Glutamatergic neuron (in vitro differentiated cells): ENCODE data around the gene INAFM2. TPM values are rescaled to one million over a fixed set of nuclear protein-coding genes. Genes with fewer than 3 reads are reported as not detected.
A peak's percentile ranks its signal among the peaks of the same experiment; 100 is the strongest.

Experiments
- DNase-seq: peaks from one replicate; pipeline ENCODE4 v3.0.0; 2022
- H3K27ac Mint-ChIP-seq: one replicate; pipeline ENCODE4 v1.8.0; 2020; ENCODE audit warnings: mild to moderate bottlenecking, mixed read lengths, inconsistent platforms; ENCODE audit not compliant: unreplicated experiment
- H3K27me3 Mint-ChIP-seq: one replicate; pipeline ENCODE4 v1.8.0; 2020; ENCODE audit warnings: mild to moderate bottlenecking, moderate library complexity, mixed read lengths, inconsistent platforms; ENCODE audit not compliant: unreplicated experiment
- H3K36me3 Mint-ChIP-seq: one replicate; pipeline ENCODE4 v1.8.0; 2020; ENCODE audit warnings: mild to moderate bottlenecking, mixed read lengths, inconsistent platforms; ENCODE audit not compliant: unreplicated experiment
- H3K4me1 Mint-ChIP-seq: one replicate; pipeline ENCODE4 v1.8.0; 2020; ENCODE audit warnings: mild to moderate bottlenecking, low read depth, mixed read lengths, inconsistent platforms; ENCODE audit not compliant: unreplicated experiment
- H3K4me3 Mint-ChIP-seq: one replicate; pipeline ENCODE4 v1.8.0; 2020; ENCODE audit warnings: mild to moderate bottlenecking, mixed read lengths, inconsistent platforms; ENCODE audit not compliant: unreplicated experiment
- H3K9me3 Mint-ChIP-seq: one replicate; pipeline ENCODE4 v1.8.0; 2020; ENCODE audit warnings: mild to moderate bottlenecking, moderate library complexity, mixed read lengths, inconsistent platforms; ENCODE audit not compliant: unreplicated experiment
- CTCF ChIP-seq: fragments of 200-600 bp; sonication (generic); IDR thresholded peaks from one replicate; pipeline ENCODE4 v1.5.0; 2021; ENCODE audit not compliant: partially characterized antibody, unreplicated experiment
- total RNA-seq: library from RNA; stranded (reverse); fragmentation: NEBNext Ultra II Directional; extraction: Animal tissue kit (Norgen Biotek cat#: 25700); gene quantifications from one replicate; pipeline ENCODE4 v1.2.1, GENCODE V29; 2021; ENCODE audit not compliant: unreplicated experiment

The INAFM2 gene
- total RNA-seq, 1 donor from 2014 or later: 15.9 TPM

DNA sequence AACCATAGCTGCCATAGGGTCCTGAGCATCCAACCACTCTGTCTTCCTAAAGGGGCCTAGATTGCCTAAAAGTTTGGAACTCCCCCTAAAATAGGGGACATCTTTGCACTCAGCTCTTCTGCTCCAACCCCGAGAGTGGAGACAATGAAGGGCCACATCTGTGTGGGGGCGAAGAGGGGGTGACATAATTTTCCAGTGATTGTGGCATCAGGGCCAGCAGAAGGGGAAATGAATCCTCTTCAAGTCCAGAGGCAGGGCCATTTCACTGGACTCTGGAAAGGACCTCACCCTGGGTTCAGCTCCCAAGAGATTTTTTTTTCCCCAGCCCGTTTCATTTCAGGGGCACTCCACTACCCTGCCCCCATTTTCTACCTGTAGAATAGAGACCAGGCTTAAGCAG lies 36.0 kb upstream of the INAFM2 start:
- H3K4me3 Mint-ChIP-seq: no peak overlapping the region
- peaks cover 2% of the 10 kb centered on the region for H3K4me1 Mint-ChIP-seq
- H3K9me3 Mint-ChIP-seq: peaks cover 3% of the 10 kb centered on the region
- H3K27ac Mint-ChIP-seq: no peak overlapping the region
- no peak for DNase-seq
- no peak for TF ChIP-seq CTCF
- peaks cover 14% of the 10 kb centered on the region for H3K27me3 Mint-ChIP-seq
- no peaks in the 10 kb centered on the region for H3K36me3 Mint-ChIP-seq

DNA sequence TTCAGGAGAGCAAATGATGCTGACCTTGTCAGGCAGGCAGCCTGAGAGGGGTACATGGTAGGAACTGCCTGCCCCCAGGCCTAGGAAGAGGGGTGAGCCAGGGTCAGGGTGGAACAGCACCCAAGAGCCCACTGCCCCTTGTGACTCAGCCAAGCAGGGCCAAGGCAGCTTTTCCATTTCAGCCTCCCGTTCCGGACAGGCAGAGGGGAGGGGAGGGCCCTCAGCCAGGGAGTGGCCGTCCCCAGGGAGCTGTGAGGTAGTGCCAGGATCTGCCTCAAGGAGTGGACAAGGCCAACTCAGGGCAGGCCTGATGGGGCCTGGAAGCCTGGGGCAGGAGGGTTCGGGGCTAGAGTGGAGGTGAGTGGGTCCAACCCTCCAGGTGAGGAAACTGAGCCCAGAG lies 35.5 kb upstream of the INAFM2 start:
- H3K27me3 Mint-ChIP-seq: peaks cover 16% of the 10 kb centered on the region
- H3K27ac Mint-ChIP-seq: no peak overlapping the region
- H3K4me3 Mint-ChIP-seq: no peak overlapping the region
- no peak for TF ChIP-seq CTCF
- peaks cover 2% of the 10 kb centered on the region for H3K4me1 Mint-ChIP-seq
- H3K36me3 Mint-ChIP-seq: no peaks in the 10 kb centered on the region
- DNase-seq: peak; percentile 72
- H3K9me3 Mint-ChIP-seq: peaks cover 5% of the 10 kb centered on the region

GRCh38 chr15:40289140-40289775 lies 34.2 kb upstream of the INAFM2 start:
- H3K27me3 Mint-ChIP-seq: peaks cover 16% of the 10 kb centered on the region
- no peak for DNase-seq
- H3K4me1 Mint-ChIP-seq: peaks cover 3% of the 10 kb centered on the region
- no peak for TF ChIP-seq CTCF
- no peaks in the 10 kb centered on the region for H3K36me3 Mint-ChIP-seq
- no peak overlapping the region for H3K4me3 Mint-ChIP-seq
- peaks cover 6% of the 10 kb centered on the region for H3K9me3 Mint-ChIP-seq
- H3K27ac Mint-ChIP-seq: no peak overlapping the region

DNA sequence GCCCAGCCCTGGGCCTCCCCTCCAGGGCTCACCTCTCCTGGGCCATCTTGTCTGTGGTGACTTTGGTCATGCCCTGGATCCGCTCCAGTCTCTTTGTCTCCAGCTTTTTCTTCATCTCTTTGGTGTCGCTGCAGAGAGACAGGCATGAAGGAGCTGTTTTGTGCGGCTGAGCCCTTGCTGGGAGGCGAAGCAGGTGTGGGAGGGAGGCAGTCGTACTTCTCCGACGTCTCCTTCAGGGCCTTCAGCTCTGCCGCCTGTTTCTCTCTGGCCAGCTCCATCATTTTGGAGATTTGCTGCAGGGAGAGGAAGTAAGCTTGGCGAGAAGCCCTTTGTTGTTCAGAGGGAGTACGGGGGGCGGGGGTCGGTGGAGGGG lies 33.0 kb upstream of the INAFM2 start:
- Mint-ChIP-seq H3K27ac (no peak overlapping the region), H3K9me3 (peaks cover 7% of the 10 kb centered on the region), H3K36me3 (no peaks in the 10 kb centered on the region), H3K27me3 (peaks cover 12% of the 10 kb centered on the region), H3K4me1 (peaks cover 3% of the 10 kb centered on the region), H3K4me3 (peak overlapping the region; percentile 46)
- TF ChIP-seq CTCF: no peak
- DNase-seq: no peak

GRCh38 chr15:40290918-40291574 lies 32.4 kb upstream of the INAFM2 start:
- Mint-ChIP-seq H3K9me3 (peaks cover 7% of the 10 kb centered on the region), H3K4me3 (no peak overlapping the region), H3K36me3 (no peaks in the 10 kb centered on the region), H3K27ac (no peak overlapping the region), H3K27me3 (peaks cover 15% of the 10 kb centered on the region), H3K4me1 (peaks cover 3% of the 10 kb centered on the region)
- peak; percentile 77 for DNase-seq
- TF ChIP-seq CTCF: no peak
